Endometrial microvascular endothelial cells (primary cell): ENCODE results near the gene LEMD1. TPM values are rescaled to one million over a fixed set of nuclear protein-coding genes. Genes with fewer than 3 reads are reported as not detected.
"Not testable (repeated sequence)": the region's sequence is repeated elsewhere in the genome, so short reads cannot be mapped to it uniquely, and the experiment has no call there.

Experiments
- in situ Hi-C: cut with HindIII; loops from 2 replicates; pipeline ENCODE4 v1.10.0; 2017; ENCODE audit warnings: low sequenced_read_pairs, low pct_unique_long_range_greater_than_20kb; ENCODE audit errors: inconsistent ontology term
- total RNA-seq: library from RNA; depleted of rRNA; stranded (reverse); fragments of >200 nt; gene quantifications from one replicate; pipeline ENCODE4 v1.2.3, GENCODE V29; 2015; ENCODE audit errors: inconsistent ontology term

LEMD1 gene
- total RNA-seq, 1 donor from 2014 or later, result not detected

GRCh38 chr1:205368478-205368877, 53.4 kb downstream of the LEMD1 start:
- in situ Hi-C loops, result no loop called here

DNA sequence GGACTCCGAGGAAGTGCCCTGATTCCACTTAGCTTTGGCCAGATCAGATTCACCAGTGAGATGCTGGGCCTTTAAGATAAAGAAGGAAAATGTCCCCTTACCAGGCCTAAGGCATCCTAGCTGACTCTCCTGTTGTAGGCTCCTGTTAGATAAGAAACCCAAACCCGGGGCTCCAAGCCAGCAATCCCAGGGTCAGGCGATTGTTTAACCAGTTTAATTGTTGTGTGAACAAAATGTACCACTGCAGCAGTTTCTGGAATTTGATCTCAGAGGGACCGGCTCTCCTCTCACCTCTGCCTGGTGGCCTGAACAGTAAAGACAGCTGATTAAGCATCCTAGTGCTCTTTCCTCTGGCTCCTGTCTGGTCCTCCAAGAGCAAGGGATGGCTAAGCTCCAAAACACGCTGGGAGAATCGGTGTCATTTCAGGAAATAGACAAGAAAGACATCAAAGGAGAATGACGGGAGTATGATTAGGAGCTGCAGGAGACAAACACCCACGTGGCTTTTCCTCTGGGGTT, 55.9 kb downstream of the LEMD1 start:
- in situ Hi-C loops, result no loop called here

GRCh38 chr1:205365086-205365485, 56.8 kb downstream of the LEMD1 start:
- in situ Hi-C loops, result not testable (repeated sequence)

DNA sequence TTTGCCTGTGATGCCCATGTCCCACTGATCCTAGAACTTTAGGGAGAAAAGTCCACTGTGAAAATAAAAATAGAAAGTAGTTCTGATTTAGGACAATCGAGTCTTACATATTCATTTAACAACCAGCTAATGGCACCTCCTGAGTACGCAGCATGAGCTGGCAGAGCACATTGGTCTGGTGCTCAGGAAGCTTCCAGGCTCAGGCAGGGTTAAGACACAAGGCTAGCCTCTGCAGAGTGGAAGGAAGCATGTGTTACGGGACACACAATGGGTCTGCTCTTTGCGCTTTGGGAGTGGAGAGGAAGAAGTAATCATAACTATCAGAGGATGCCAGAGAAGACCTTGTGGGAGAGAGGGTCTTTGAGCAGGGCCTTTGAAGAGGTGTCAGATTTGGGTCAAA, 61.0 kb downstream of the LEMD1 start:
- in situ Hi-C loops, result no loop called here

- in situ Hi-C loops, result no loop called here
Measured at GRCh38 chr1:205359771-205360565, 61.9 kb downstream of the LEMD1 start.

- in situ Hi-C loops, result no loop called here
Measured at GRCh38 chr1:205358579-205358978, 63.3 kb downstream of the LEMD1 start.

DNA sequence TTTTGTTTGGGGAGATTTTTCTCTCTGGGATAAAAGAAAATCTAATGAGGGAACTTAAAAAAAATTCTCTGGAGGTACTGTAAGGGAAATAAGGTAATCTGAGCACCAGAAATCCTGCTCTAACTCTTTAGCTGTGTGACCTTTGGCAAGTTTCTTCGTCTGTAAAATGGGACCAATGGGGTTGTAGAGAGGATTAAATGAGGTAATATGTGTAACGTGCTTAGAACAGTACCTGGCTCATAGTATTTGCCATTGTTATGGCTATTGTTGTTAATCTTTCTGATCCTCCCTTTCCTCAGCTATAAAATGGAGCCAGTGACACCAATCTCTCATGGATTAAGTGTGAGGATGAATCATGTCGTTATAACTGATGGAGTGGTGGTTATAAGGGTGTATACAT, 64.3 kb downstream of the LEMD1 start:
- in situ Hi-C loops, result no loop called here

- in situ Hi-C loops, result no loop called here
Measured at GRCh38 chr1:205356440-205357139, 65.3 kb downstream of the LEMD1 start, which contains the start of gene KLHDC8A. Gene KLHDC8A, minus strand, starts transcription at chr1:205356922. Its CDS starts 13,318 bp downstream, at chr1:205343604.

DNA sequence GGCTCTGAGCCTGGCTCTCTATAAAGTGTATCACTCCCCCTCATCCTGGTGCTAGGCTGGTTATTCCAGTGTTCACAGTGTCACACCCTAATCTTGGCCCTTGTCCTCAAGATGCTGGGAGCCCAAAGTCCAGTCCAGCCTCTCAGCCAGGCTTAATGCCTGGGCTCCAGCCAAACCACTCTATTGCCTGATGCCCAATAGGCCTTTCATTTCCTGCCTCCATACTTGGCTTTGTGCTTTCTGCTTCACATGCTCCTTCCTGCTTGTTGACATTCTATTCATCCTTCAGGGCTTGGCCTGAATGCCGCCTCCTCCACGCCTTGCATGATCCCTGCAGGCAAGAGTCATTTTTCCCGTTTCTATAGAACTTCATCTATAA, 66.8 kb downstream of the LEMD1 start:
- in situ Hi-C loops, result no loop called here

- in situ Hi-C loops, result no loop called here
Measured at GRCh38 chr1:205354259-205355074, 67.4 kb downstream of the LEMD1 start.

- in situ Hi-C loops, result no loop called here
Measured at GRCh38 chr1:205353612-205354011, 68.2 kb downstream of the LEMD1 start.

GRCh38 chr1:205353191-205353590, 68.7 kb downstream of the LEMD1 start:
- in situ Hi-C loops, result no loop called here

DNA sequence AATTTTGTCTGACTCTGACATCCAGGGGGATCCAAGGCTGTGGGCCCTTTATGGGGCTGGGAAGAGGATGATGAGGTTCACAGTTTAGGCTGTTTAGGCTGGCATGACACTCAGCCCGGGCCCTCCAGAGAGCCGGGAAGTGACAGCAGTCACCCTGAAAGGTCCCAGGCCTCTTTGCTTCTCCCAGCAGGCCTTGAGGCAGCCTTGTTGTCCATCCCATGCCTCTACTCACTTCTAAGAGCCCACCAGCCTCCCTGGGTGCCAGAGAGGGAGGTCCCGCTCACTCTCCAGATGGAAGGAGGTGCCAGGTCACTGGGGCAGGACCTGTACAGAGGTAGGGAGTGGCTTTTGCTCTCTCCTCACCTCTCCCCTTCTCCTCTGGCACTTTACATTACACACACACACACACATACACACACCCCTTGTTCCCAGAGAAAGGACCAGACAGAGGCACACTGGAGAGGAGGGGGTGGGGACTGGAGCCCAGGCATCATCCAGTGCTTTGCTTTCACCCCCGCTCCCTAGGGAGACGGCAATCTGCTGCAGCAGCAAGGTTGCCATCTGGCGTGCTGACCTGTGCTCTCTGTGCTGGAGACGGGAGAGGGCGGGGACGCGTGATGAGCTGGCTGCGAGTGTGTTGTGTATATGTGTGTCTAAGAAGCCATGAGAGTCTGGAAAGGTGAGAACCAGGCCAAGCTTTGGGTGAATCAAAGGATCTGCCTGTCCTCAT, 69.7 kb downstream of the LEMD1 start:
- in situ Hi-C loops, result no loop called here

- in situ Hi-C loops, result no loop called here
Measured at GRCh38 chr1:205350691-205351141, 71.1 kb downstream of the LEMD1 start.

- in situ Hi-C loops, result no loop called here
Measured at GRCh38 chr1:205350124-205350523, 71.7 kb downstream of the LEMD1 start.

DNA sequence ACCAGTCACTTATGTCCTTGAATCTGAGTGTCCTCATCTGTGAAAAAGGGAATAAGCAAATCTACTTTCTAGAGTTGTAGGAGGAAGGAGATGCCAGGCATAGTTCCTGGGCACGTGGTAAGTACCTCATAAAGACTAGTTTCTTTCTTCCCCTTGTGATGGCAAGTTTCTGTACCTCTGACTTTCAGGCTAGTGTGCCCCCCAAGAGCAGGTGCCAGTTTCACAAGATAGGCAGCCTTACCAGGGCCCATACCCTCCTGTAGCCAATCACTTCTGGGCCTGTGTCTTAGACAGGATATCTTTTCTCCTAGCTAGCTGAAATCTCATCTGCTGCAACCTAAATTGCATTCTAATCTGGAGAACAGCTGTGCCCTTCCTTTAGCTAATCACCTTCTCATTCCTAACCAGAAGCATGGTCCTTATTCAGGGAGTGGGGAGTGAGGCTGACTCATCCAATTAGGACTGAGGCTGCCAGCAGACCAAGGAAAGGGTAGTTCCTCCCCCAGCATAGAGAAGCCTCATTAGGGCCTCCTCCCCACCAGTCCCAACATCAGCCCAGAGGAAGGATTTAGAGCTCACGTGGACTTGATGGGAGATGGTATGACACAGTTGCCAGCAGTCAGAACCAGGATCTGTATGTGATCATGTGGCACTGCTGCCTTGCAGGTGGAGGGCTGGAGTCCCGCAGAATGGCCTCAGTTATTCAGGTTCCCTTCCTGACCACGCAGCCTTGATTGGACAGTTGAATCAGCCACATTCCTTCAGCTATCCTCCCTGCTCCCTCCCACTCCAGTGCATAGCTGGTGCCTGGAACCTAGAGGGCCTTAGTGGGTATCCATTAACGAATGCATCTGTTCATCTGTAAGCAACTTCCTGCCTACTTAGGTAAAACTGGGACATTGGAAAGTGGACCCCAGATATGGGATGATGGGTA, 73.0 kb downstream of the LEMD1 start:
- in situ Hi-C loops, result no loop called here

GRCh38 chr1:205346956-205347574, 74.8 kb downstream of the LEMD1 start:
- in situ Hi-C loops, result no loop called here
